GM20431 (cell line): ENCODE results near the gene RAB11FIP4.

Experiments
- in situ Hi-C: fragments of 300-500 bp; cut with MseI, MboI; formaldehyde crosslinking; loops from one replicate; pipeline ENCODE4 v1.15.0; 2020; ENCODE audit warnings: low sequenced_read_pairs; ENCODE audit not compliant: unreplicated experiment

The RAB11FIP4 gene

GRCh38 chr17:31492880-31493655 lies 101.6 kb downstream of the RAB11FIP4 start:
- in situ Hi-C loops = no loop called here

- in situ Hi-C loops = no loop called here
Measured at GRCh38 chr17:31493656-31494155, 102.2 kb downstream of the RAB11FIP4 start.

- in situ Hi-C loops = no loop called here
Measured at GRCh38 chr17:31494259-31495021, 103.0 kb downstream of the RAB11FIP4 start.

- in situ Hi-C loops = no loop called here
Measured at GRCh38 chr17:31495022-31495885, 103.8 kb downstream of the RAB11FIP4 start.

- in situ Hi-C loops = no loop called here
Measured at GRCh38 chr17:31496097-31496496, 104.6 kb downstream of the RAB11FIP4 start.

- in situ Hi-C loops = no loop called here
Measured at GRCh38 chr17:31496601-31497000, 105.1 kb downstream of the RAB11FIP4 start.

- in situ Hi-C loops = no loop called here
Measured at GRCh38 chr17:31497431-31497830, 106.0 kb downstream of the RAB11FIP4 start.

- in situ Hi-C loops = no loop called here
Measured at GRCh38 chr17:31497994-31498826, 106.7 kb downstream of the RAB11FIP4 start.

GRCh38 chr17:31499771-31500554 lies 108.5 kb downstream of the RAB11FIP4 start:
- in situ Hi-C loops = no loop called here

- in situ Hi-C loops = no loop called here
Measured at GRCh38 chr17:31506517-31506916, 115.0 kb downstream of the RAB11FIP4 start.

GRCh38 chr17:31508288-31509094 lies 117.0 kb downstream of the RAB11FIP4 start:
- in situ Hi-C loops = no loop called here

- in situ Hi-C loops = no loop called here
Measured at GRCh38 chr17:31509095-31509804, 117.8 kb downstream of the RAB11FIP4 start.

- in situ Hi-C loops = no loop called here
Measured at GRCh38 chr17:31509805-31510177, 118.3 kb downstream of the RAB11FIP4 start.

GRCh38 chr17:31510308-31511194 lies 119.1 kb downstream of the RAB11FIP4 start:
- in situ Hi-C loops = no loop called here

GRCh38 chr17:31511195-31511578 lies 119.7 kb downstream of the RAB11FIP4 start:
- in situ Hi-C loops = no loop called here

- in situ Hi-C loops = no loop called here
Measured at GRCh38 chr17:31511580-31511979, 120.1 kb downstream of the RAB11FIP4 start.
